SK-N-SH treated with all-trans-retinoic acid at 6 μM for 48 hours (cell line): Measurements from ENCODE around the gene PRICKLE1.

Experiments
- ATAC-seq: fragments of 200-7000 bp; cut with Tn5 transposase; 3 replicates; pipeline ENCODE4 v1.9.1; 2020; ENCODE audit warnings: mild to moderate bottlenecking, moderate library complexity
- CSDC2 ChIP-seq: fragments of 250-450 bp; sonication (Bioruptor Pico); IDR thresholded peaks from 2 replicates; pipeline ENCODE4 v1.5.0; 2020; ENCODE audit warnings: mild to moderate bottlenecking, moderate library complexity
- ESRRG ChIP-seq: fragments of 250-450 bp; sonication (Bioruptor Pico); IDR thresholded peaks from 2 replicates; pipeline ENCODE4 v1.6.1; 2021; ENCODE audit warnings: mild to moderate bottlenecking
- ISL1 ChIP-seq: fragments of 250-450 bp; sonication (Bioruptor Pico); IDR thresholded peaks from 2 replicates; pipeline ENCODE4 v2.1.2; 2022; ENCODE audit warnings: mild to moderate bottlenecking, moderate library complexity
- OSR1 ChIP-seq: fragments of 250-450 bp; sonication (Bioruptor Pico); IDR thresholded peaks from 2 replicates; pipeline ENCODE4 v1.8.0; 2022; ENCODE audit warnings: moderate library complexity, mild to moderate bottlenecking, inconsistent platforms
- PPARA ChIP-seq: fragments of 250-450 bp; sonication (Bioruptor Pico); IDR thresholded peaks from 2 replicates; pipeline ENCODE4 v1.5.0; 2020; ENCODE audit warnings: mild to moderate bottlenecking, borderline replicate concordance
- TOX ChIP-seq: fragments of 250-450 bp; sonication (Bioruptor Pico); IDR thresholded peaks from 2 replicates; pipeline ENCODE4 v1.8.0; 2021; ENCODE audit warnings: mild to moderate bottlenecking, moderate library complexity, borderline replicate concordance
- ZC3H10 ChIP-seq: fragments of 250-450 bp; sonication (Bioruptor Pico); IDR thresholded peaks from 2 replicates; pipeline ENCODE4 v1.5.1; 2021; ENCODE audit warnings: mild to moderate bottlenecking, moderate library complexity
- ZFP30 ChIP-seq: fragments of 450-650 bp; formaldehyde crosslinking; IDR thresholded peaks from 2 replicates; pipeline ENCODE4 v1.5.0; 2022; ENCODE audit warnings: mild to moderate bottlenecking, moderate library complexity
- ZNF565 ChIP-seq: fragments of 450-650 bp; formaldehyde crosslinking; conservative IDR thresholded peaks from 2 replicates; pipeline ENCODE4 v1.5.0; 2020; ENCODE audit warnings: low read depth, mild to moderate bottlenecking, moderate library complexity
- ZNF70 ChIP-seq: fragments of 450-650 bp; formaldehyde crosslinking; IDR thresholded peaks from 2 replicates; pipeline ENCODE4 v1.5.0; 2020; ENCODE audit warnings: mild to moderate bottlenecking, moderate library complexity
- ZNF8 ChIP-seq: fragments of 450-650 bp; formaldehyde crosslinking; IDR thresholded peaks from 2 replicates; pipeline ENCODE4 v1.5.0; 2020; ENCODE audit warnings: mild to moderate bottlenecking, moderate library complexity
- TF ChIP-seq, protein P1 (sequence below): fragments of 250-450 bp; sonication (Bioruptor Pico); IDR thresholded peaks from 2 replicates; pipeline ENCODE4 v1.8.0; 2020; ENCODE audit warnings: mild to moderate bottlenecking, moderate library complexity, borderline replicate concordance
- TF ChIP-seq, protein P2 (sequence below): fragments of 250-450 bp; sonication (Bioruptor Pico); IDR thresholded peaks from 2 replicates; pipeline ENCODE4 v1.5.1; 2020; ENCODE audit warnings: low read depth, mild to moderate bottlenecking, moderate library complexity
- TF ChIP-seq, protein P3 (sequence below): fragments of 250-450 bp; sonication (Bioruptor Pico); IDR thresholded peaks from 2 replicates; pipeline ENCODE4 v1.8.0; 2021; ENCODE audit warnings: low read depth, mild to moderate bottlenecking, moderate library complexity, borderline replicate concordance
- TF ChIP-seq, protein P4 (sequence below): fragments of 250-450 bp; sonication (Bioruptor Pico); IDR thresholded peaks from 2 replicates; pipeline ENCODE4 v1.5.1; 2021; ENCODE audit warnings: mild to moderate bottlenecking, moderate library complexity
- TF ChIP-seq, protein P5 (sequence below): fragments of 250-450 bp; sonication (Bioruptor Pico); IDR thresholded peaks from 2 replicates; pipeline ENCODE4 v1.5.0; 2020; ENCODE audit warnings: mild to moderate bottlenecking, moderate library complexity

The PRICKLE1 gene

DNA sequence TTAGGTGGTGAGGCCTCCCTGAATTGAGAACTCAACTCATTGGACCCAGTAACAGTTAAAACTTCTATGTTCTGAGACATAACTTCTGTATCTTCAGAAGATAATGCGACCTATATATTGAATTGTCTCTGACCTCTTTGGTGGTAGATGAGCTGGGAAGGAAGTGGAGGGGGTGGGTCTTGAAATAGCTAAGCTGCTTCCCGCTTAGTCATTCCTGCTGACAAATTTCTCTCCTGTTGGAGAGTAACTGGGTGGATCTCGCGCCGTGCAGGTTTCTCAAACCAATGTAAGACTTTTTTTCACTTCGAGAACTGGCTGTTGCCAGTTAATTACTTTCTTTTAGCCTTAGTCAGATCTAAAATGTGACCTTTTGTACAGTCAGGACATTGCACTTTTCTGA, 162.8 kb downstream of the PRICKLE1 start (continued):
- TF ChIP-seq, protein P1, sequence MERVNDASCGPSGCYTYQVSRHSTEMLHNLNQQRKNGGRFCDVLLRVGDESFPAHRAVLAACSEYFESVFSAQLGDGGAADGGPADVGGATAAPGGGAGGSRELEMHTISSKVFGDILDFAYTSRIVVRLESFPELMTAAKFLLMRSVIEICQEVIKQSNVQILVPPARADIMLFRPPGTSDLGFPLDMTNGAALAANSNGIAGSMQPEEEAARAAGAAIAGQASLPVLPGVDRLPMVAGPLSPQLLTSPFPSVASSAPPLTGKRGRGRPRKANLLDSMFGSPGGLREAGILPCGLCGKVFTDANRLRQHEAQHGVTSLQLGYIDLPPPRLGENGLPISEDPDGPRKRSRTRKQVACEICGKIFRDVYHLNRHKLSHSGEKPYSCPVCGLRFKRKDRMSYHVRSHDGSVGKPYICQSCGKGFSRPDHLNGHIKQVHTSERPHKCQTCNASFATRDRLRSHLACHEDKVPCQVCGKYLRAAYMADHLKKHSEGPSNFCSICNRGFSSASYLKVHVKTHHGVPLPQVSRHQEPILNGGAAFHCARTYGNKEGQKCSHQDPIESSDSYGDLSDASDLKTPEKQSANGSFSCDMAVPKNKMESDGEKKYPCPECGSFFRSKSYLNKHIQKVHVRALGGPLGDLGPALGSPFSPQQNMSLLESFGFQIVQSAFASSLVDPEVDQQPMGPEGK (CRISPR knock-in tag), result no peak
- TF ChIP-seq, protein P2, sequence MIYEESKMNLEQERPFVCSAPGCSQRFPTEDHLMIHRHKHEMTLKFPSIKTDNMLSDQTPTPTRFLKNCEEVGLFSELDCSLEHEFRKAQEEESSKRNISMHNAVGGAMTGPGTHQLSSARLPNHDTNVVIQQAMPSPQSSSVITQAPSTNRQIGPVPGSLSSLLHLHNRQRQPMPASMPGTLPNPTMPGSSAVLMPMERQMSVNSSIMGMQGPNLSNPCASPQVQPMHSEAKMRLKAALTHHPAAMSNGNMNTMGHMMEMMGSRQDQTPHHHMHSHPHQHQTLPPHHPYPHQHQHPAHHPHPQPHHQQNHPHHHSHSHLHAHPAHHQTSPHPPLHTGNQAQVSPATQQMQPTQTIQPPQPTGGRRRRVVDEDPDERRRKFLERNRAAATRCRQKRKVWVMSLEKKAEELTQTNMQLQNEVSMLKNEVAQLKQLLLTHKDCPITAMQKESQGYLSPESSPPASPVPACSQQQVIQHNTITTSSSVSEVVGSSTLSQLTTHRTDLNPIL (CRISPR knock-in tag), result no peak
- TF ChIP-seq OSR1 (CRISPR knock-in tag), result no peak

DNA sequence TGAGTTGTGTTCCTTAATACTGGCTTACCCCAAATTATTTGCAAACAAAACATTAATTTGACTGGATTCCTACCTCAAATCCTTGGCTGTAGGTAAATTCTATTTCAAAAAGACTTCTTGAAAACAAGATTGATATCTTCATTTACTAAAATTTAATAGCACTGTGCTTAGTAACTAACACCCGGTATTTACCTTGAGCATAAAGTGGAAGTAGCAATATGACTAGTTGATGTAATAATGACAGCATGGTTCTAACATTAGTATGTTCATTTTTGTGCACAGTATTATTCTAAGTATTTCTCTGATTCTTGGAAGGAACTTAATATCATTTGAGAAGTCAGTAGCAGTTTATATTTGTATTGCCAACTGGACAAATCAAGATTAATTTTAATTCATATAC, 166.8 kb downstream of the PRICKLE1 start:
- TF ChIP-seq, protein P3, sequence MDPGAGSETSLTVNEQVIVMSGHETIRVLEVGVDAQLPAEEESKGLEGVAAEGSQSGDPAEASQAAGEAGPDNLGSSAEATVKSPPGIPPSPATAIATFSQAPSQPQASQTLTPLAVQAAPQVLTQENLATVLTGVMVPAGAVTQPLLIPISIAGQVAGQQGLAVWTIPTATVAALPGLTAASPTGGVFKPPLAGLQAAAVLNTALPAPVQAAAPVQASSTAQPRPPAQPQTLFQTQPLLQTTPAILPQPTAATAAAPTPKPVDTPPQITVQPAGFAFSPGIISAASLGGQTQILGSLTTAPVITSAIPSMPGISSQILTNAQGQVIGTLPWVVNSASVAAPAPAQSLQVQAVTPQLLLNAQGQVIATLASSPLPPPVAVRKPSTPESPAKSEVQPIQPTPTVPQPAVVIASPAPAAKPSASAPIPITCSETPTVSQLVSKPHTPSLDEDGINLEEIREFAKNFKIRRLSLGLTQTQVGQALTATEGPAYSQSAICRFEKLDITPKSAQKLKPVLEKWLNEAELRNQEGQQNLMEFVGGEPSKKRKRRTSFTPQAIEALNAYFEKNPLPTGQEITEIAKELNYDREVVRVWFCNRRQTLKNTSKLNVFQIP, result no peak
- no peak for TF ChIP-seq OSR1 (CRISPR knock-in tag)
- TF ChIP-seq ZNF70 (CRISPR knock-in tag), result no peak
- TF ChIP-seq ZNF565, result no peak
- TF ChIP-seq TOX, result no peak
- TF ChIP-seq, protein P1 (CRISPR knock-in tag), result no peak
- TF ChIP-seq ISL1, result no peak
- no peak for TF ChIP-seq ZFP30
- TF ChIP-seq PPARA (CRISPR knock-in tag), result no peak
- no peak for TF ChIP-seq ZC3H10 (CRISPR knock-in tag)
- TF ChIP-seq ZNF8 (CRISPR knock-in tag), result no peak
- TF ChIP-seq, protein P4, sequence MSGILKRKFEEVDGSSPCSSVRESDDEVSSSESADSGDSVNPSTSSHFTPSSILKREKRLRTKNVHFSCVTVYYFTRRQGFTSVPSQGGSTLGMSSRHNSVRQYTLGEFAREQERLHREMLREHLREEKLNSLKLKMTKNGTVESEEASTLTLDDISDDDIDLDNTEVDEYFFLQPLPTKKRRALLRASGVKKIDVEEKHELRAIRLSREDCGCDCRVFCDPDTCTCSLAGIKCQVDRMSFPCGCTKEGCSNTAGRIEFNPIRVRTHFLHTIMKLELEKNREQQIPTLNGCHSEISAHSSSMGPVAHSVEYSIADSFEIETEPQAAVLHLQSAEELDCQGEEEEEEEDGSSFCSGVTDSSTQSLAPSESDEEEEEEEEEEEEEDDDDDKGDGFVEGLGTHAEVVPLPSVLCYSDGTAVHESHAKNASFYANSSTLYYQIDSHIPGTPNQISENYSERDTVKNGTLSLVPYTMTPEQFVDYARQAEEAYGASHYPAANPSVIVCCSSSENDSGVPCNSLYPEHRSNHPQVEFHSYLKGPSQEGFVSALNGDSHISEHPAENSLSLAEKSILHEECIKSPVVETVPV, result no peak
- ATAC-seq, result no peak

DNA sequence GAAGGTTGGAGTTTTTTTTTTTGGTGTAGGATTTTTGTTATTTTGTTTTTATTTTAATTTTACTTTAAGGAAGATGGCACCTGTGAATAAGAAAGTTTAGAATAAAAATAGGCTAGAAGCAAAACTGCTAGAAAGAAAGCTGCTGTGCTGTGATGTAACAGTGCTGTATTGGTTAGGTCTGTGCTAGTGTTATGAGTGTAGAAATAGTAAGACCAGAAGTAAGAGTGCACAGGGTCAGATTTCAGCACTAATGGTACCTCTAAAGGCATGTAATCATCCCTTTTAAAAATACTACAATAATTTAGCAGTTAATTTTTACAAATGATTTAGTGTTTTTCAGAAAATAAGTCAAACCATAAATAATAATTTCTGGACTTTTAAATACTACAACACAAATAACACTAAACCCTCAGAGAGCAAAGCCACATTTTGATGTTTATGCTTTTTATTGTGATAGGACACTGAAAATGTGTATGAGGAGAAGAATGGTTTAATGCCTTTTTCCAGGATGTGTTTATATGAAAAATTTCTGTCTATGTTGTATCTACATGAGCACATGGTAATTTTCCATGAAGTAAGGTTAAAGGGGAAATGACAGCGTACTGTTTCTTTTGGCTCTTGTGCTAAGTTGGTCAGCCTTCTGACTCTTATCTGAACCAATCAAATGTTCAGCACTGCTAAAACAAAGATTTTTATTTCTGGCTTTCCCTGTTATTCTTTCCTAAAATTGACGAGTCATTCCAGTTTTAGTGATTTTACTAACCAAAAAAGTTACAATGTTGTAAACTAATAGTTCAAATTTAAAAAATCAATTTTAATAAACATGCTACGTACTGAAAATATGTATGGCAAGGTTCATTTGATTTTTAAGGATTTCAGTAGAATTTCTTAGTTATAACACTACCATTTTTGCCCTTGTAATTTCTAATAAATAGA, 167.4 kb downstream of the PRICKLE1 start:
- ATAC-seq, result peak; percentile 87
- TF ChIP-seq CSDC2 (CRISPR knock-in tag) (no peak), ESRRG (CRISPR knock-in tag) (no peak)
- TF ChIP-seq, protein P5, sequence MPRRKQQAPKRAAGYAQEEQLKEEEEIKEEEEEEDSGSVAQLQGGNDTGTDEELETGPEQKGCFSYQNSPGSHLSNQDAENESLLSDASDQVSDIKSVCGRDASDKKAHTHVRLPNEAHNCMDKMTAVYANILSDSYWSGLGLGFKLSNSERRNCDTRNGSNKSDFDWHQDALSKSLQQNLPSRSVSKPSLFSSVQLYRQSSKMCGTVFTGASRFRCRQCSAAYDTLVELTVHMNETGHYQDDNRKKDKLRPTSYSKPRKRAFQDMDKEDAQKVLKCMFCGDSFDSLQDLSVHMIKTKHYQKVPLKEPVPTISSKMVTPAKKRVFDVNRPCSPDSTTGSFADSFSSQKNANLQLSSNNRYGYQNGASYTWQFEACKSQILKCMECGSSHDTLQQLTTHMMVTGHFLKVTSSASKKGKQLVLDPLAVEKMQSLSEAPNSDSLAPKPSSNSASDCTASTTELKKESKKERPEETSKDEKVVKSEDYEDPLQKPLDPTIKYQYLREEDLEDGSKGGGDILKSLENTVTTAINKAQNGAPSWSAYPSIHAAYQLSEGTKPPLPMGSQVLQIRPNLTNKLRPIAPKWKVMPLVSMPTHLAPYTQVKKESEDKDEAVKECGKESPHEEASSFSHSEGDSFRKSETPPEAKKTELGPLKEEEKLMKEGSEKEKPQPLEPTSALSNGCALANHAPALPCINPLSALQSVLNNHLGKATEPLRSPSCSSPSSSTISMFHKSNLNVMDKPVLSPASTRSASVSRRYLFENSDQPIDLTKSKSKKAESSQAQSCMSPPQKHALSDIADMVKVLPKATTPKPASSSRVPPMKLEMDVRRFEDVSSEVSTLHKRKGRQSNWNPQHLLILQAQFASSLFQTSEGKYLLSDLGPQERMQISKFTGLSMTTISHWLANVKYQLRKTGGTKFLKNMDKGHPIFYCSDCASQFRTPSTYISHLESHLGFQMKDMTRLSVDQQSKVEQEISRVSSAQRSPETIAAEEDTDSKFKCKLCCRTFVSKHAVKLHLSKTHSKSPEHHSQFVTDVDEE (CRISPR knock-in tag), result 0 out of 2 replicates have a peak, but pooled peaks have one; percentile 31
- TF ChIP-seq, protein P1 (CRISPR knock-in tag), result no peak
